ENCODE data around the gene DDX10. TPM values are rescaled to one million over a fixed set of nuclear protein-coding genes. Genes with fewer than 3 reads are reported as not detected.

Gene DDX10
- total RNA-seq, 1 donor from 2014 or later: 21.1 TPM

DNA sequence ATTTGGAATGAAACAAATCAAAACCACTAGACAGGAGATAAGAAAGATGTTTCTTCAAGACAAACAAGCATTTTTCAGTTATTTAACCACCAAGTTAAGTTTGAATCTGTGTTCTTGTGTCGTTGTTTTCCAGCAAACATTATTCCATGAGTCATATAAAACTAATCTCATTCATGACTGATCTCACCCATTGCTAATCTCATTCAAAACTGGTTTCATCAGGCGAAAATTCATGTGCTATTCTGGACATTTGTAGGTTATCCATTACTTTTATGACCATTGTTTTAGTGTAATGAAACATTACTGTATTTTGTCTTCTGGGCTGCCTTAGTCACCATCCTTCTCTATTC lies 221.8 kb downstream of the DDX10 start:
- intact Hi-C loops (cut with DNase I): no loop called here
- Histone ChIP-seq H3K4me1 (no peaks in the 10 kb centered on the region), H3K4me3 (no peak overlapping the region), H3K9me3 (no peaks in the 10 kb centered on the region), H3K27me3 (ENCODE audit: low read depth) (no peaks in the 10 kb centered on the region), H3K36me3 (no peaks in the 10 kb centered on the region), H3K27ac (no peak overlapping the region)
- no peak for DNase-seq
- ATAC-seq: no peak
- TF ChIP-seq, protein P1, sequence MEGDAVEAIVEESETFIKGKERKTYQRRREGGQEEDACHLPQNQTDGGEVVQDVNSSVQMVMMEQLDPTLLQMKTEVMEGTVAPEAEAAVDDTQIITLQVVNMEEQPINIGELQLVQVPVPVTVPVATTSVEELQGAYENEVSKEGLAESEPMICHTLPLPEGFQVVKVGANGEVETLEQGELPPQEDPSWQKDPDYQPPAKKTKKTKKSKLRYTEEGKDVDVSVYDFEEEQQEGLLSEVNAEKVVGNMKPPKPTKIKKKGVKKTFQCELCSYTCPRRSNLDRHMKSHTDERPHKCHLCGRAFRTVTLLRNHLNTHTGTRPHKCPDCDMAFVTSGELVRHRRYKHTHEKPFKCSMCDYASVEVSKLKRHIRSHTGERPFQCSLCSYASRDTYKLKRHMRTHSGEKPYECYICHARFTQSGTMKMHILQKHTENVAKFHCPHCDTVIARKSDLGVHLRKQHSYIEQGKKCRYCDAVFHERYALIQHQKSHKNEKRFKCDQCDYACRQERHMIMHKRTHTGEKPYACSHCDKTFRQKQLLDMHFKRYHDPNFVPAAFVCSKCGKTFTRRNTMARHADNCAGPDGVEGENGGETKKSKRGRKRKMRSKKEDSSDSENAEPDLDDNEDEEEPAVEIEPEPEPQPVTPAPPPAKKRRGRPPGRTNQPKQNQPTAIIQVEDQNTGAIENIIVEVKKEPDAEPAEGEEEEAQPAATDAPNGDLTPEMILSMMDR (IDR thresholded peaks at IDR 0.05): no peak

DNA sequence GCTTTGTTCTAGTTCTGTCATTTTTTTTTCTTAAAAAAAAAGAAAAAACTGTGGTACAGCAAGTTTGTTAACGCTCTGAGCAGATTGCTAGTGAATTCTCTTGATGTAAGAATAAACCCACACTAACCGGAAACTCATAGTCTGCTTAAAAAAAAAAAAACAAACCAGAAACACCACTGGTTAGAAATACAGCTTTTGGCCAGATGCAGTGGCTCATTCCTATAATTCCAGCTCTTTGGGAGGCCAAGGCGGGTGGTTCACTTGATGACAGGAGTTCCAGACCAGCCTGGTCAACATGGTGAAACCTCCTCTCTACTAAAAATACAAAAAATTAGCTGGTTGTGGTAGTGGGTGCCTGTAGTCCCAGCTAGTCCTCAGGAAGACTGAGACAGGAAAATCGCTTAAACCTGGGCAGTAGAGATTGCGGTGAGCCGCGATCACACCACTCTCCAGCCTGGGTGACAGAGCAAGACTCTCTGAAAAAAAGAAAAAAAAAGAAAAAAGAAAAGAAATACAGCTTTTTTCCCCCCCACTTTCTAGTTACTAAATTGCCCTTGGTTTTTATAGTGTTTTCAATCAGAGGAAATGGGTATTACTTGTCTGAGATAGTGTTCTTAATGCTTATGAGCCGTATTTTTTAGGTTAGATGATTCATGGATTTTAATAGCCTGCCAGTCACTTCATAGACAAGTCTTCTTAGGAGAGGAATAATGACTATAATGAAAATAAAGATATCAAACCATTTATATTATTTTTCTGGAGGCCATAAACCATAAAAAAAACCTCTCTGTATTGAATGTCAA lies 222.8 kb downstream of the DDX10 start:
- ATAC-seq: no peak
- intact Hi-C loops (cut with DNase I): no loop called here

DNA sequence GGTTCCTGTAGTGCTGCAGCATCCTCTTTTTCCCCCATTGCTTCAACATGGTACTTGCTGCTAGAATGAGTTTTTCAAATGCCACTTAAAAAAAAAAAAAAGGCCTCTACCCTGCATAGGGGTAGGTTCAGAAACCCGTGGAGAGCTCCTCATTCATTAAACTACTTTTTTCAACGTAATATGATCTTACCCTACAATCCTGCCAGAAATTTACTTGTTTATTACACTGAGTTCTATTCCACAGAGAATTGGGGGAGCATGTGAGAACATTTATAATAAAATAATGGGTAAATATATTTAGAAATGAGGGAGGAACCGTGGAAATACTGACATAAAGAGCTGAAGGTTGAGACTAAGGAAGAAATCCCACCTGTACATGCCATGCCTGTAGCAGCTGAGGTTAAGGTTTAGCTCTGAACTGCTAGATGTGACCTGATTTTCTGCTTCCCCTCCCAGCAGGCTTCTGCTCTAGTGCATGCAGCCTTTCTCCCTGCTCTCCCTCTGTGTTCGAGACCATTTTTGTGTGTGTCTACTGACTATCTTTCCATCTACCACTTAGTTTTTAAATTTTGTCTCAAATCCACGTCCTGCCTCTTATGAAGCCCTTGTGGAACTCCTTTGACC lies 225.7 kb downstream of the DDX10 start:
- no peaks in the 10 kb centered on the region for H3K4me1 ChIP-seq
- DNase-seq (no peak), ATAC-seq (no peak)
- H3K9me3 ChIP-seq: no peaks in the 10 kb centered on the region
- no peaks in the 10 kb centered on the region for H3K36me3 ChIP-seq
- intact Hi-C loops (cut with DNase I): no loop called here
- no peak overlapping the region for H3K27ac ChIP-seq
- TF ChIP-seq, protein P1 (IDR thresholded peaks at IDR 0.05): no peak
- no peaks in the 10 kb centered on the region for H3K27me3 ChIP-seq (ENCODE audit: low read depth)
- no peak overlapping the region for H3K4me3 ChIP-seq

More for the DNA sequence above, 222.8 kb downstream of the DDX10 start:
- Histone ChIP-seq H3K27ac (no peak overlapping the region), H3K9me3 (no peaks in the 10 kb centered on the region), H3K27me3 (ENCODE audit: low read depth) (no peaks in the 10 kb centered on the region), H3K36me3 (no peaks in the 10 kb centered on the region), H3K4me3 (no peak overlapping the region), H3K4me1 (no peaks in the 10 kb centered on the region)
- TF ChIP-seq, protein P1 (IDR thresholded peaks at IDR 0.05): no peak
- no peak for DNase-seq

DNA sequence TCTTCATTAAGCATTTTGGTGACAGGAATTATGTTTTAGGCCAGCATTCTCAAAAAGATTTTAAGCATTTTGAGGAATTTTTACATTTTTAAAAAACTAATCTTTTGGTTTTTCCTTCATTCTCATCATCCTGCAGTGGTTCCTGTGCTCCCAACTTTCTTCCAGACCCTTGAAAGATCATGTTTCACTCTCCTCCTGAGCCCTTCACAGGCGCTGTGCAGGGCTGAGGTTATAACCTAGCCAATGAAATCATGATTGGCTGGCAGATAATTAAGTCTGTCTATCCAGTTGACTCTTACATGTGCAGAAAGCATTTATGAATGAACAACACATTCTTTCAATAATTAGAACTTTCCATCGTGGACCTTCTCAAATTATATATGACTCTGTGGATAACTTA lies 226.3 kb downstream of the DDX10 start:
- no peak overlapping the region for H3K27ac ChIP-seq
- TF ChIP-seq, protein P1 (IDR thresholded peaks at IDR 0.05): no peak
- no peaks in the 10 kb centered on the region for H3K27me3 ChIP-seq (ENCODE audit: low read depth)
- H3K4me1 ChIP-seq: no peaks in the 10 kb centered on the region
- intact Hi-C loops (cut with DNase I): no loop called here
- DNase-seq: no peak
- no peaks in the 10 kb centered on the region for H3K9me3 ChIP-seq
- no peaks in the 10 kb centered on the region for H3K36me3 ChIP-seq
- H3K4me3 ChIP-seq: no peak overlapping the region
- no peak for ATAC-seq

GRCh38 chr11:108891909-108892511 lies 227.1 kb downstream of the DDX10 start:
- DNase-seq (no peak), ATAC-seq (no peak)
- H3K4me3 ChIP-seq: no peak overlapping the region
- no peak overlapping the region for H3K27ac ChIP-seq
- no peaks in the 10 kb centered on the region for H3K36me3 ChIP-seq
- H3K9me3 ChIP-seq: no peaks in the 10 kb centered on the region
- no peaks in the 10 kb centered on the region for H3K4me1 ChIP-seq
- H3K27me3 ChIP-seq (ENCODE audit: low read depth): no peaks in the 10 kb centered on the region
- TF ChIP-seq, protein P1 (IDR thresholded peaks at IDR 0.05): no peak
- intact Hi-C loops (cut with DNase I): no loop called here

All from lower lobe of right lung (tissue), 2 donors.